Smooth muscle cell (in vitro differentiated cells): ENCODE results near the gene TMED5. TPM values are rescaled to one million over a fixed set of nuclear protein-coding genes. Genes with fewer than 3 reads are reported as not detected.

ENCODE experiments used
- DNase-seq: peaks from one replicate; lab custom pipeline; 2025; ENCODE audit not compliant: unreplicated experiment; lab: John Stamatoyannopoulos, UW
- H2AFZ ChIP-seq: fragments of 200-600 bp; sonication (generic); 2 replicates; pipeline ENCODE4 v1.6.0; 2016; ENCODE audit warnings: antibody characterized with exemption, low read depth, mild to moderate bottlenecking
- H3F3A ChIP-seq: fragments of 200-600 bp; sonication (generic); 2 replicates; pipeline ENCODE4 v1.6.0; 2017; ENCODE audit warnings: antibody characterized with exemption, low read depth
- H3K27ac ChIP-seq: fragments of 200-600 bp; sonication (generic); 2 replicates; pipeline ENCODE4 v1.5.1; 2016; ENCODE audit warnings: low read depth, mild to moderate bottlenecking
- H3K27me3 ChIP-seq: fragments of 200-600 bp; sonication (generic); 2 replicates; pipeline ENCODE4 v1.6.1; 2016; ENCODE audit warnings: low read depth, mild to moderate bottlenecking
- H3K36me3 ChIP-seq: fragments of 200-600 bp; sonication (generic); 2 replicates; pipeline ENCODE4 v1.5.1; 2016; ENCODE audit warnings: low read depth
- H3K4me1 ChIP-seq: fragments of 200-600 bp; sonication (generic); 2 replicates; pipeline ENCODE4 v1.5.1; 2016; ENCODE audit warnings: low read depth
- H3K4me2 ChIP-seq: fragments of 200-600 bp; sonication (generic); 2 replicates; pipeline ENCODE4 v1.6.0; 2016; ENCODE audit warnings: mild to moderate bottlenecking
- H3K4me3 ChIP-seq: fragments of 200-600 bp; sonication (generic); 2 replicates; pipeline ENCODE4 v1.5.1; 2016; ENCODE audit warnings: mild to moderate bottlenecking
- H3K79me2 ChIP-seq: fragments of 200-600 bp; sonication (generic); 2 replicates; pipeline ENCODE4 v1.6.0; 2016; ENCODE audit warnings: low read depth, mild to moderate bottlenecking
- H3K9ac ChIP-seq: fragments of 200-600 bp; sonication (generic); 2 replicates; pipeline ENCODE4 v1.6.0; 2016; ENCODE audit warnings: low read depth
- H3K9me3 ChIP-seq: fragments of 200-600 bp; sonication (generic); replicated peaks from 2 replicates; pipeline ENCODE4 v1.5.1; 2016; ENCODE audit warnings: low read depth
- H4K20me1 ChIP-seq: fragments of 200-600 bp; sonication (generic); 2 replicates; pipeline ENCODE4 v1.6.0; 2016; ENCODE audit warnings: low read depth
- WGBS: methylation state at CpG from one replicate; pipeline ENCODE4 v1.1.7; 2016; ENCODE audit warnings: low lambda C conversion rate; 5-methylcytosine and 5-hydroxymethylcytosine counted together
- polyA plus RNA-seq: library from polyadenylated mRNA; unstranded; fragments of >200 nt; fragmentation: Nextera tagmentation; extraction: Ambion mirVana; gene quantifications from 2 replicates; pipeline ENCODE4 v1.2.1, GENCODE V29; 2016
- total RNA-seq: library from RNA; depleted of rRNA; stranded (reverse); fragments of >200 nt; gene quantifications from 2 replicates; pipeline ENCODE4 v1.2.3, GENCODE V29; 2014
- TF ChIP-seq, protein P1 (sequence below): fragments of 200-600 bp; sonication (generic); IDR thresholded peaks from 2 replicates; pipeline ENCODE4 v1.5.1; 2017; ENCODE audit warnings: borderline replicate concordance, mild to moderate bottlenecking, antibody characterized with exemption; ENCODE audit not compliant: insufficient read depth, poor library complexity, severe bottlenecking

Gene TMED5
- total and polyA plus RNA-seq, 2 experiments from 2014 or later: 26.8 to 61.7 TPM

DNA sequence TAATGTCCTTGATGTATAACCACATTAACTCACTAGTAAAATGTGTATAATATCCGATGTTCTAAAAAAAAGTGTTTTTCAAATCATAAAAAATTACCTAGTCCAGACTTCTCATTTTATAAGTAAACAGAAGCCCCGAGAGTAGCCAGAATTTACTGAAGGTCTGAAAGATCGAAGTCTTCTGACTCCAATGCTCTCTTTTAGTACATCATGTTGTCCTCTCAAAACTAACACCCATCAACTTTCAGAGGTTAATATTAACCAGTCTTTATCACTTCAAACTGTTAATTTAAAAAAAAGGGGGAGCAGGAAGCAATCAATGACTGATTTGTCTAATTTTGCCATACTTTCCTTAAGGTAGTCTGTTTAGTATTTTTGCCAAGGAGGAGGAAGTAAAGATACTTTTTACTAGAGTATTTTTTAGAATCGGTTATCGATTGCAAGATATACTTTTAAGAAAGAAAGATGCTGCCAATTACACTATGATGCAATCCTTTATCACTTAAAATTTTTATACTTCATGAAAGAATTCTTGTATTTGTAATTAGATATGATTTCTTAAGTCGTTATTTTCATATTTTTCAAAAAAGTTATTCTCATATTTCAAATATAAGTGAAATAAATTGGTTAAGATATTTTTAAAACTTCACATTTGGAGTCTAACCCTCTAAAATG, 25.8 kb upstream of the TMED5 start:
- H3K9me3 ChIP-seq: no peaks in the 10 kb centered on the region
- H3F3A ChIP-seq: no peaks in the 10 kb centered on the region
- no peak overlapping the region for H3K4me3 ChIP-seq
- H3K27me3 ChIP-seq: no peaks in the 10 kb centered on the region
- no peak for DNase-seq
- no peak overlapping the region for H3K9ac ChIP-seq
- TF ChIP-seq, protein P1, sequence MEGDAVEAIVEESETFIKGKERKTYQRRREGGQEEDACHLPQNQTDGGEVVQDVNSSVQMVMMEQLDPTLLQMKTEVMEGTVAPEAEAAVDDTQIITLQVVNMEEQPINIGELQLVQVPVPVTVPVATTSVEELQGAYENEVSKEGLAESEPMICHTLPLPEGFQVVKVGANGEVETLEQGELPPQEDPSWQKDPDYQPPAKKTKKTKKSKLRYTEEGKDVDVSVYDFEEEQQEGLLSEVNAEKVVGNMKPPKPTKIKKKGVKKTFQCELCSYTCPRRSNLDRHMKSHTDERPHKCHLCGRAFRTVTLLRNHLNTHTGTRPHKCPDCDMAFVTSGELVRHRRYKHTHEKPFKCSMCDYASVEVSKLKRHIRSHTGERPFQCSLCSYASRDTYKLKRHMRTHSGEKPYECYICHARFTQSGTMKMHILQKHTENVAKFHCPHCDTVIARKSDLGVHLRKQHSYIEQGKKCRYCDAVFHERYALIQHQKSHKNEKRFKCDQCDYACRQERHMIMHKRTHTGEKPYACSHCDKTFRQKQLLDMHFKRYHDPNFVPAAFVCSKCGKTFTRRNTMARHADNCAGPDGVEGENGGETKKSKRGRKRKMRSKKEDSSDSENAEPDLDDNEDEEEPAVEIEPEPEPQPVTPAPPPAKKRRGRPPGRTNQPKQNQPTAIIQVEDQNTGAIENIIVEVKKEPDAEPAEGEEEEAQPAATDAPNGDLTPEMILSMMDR: no peak
- WGBS: 98% methylated on average over 6 of the region's 6 CpGs
- no peaks in the 10 kb centered on the region for H3K79me2 ChIP-seq
- H4K20me1 ChIP-seq: no peaks in the 10 kb centered on the region
- H3K4me2 ChIP-seq: no peak overlapping the region
- no peak overlapping the region for H3K27ac ChIP-seq
- no peaks in the 10 kb centered on the region for H3K4me1 ChIP-seq
- no peak overlapping the region for H2AFZ ChIP-seq
- H3K36me3 ChIP-seq: peaks cover 4% of the 10 kb centered on the region

DNA sequence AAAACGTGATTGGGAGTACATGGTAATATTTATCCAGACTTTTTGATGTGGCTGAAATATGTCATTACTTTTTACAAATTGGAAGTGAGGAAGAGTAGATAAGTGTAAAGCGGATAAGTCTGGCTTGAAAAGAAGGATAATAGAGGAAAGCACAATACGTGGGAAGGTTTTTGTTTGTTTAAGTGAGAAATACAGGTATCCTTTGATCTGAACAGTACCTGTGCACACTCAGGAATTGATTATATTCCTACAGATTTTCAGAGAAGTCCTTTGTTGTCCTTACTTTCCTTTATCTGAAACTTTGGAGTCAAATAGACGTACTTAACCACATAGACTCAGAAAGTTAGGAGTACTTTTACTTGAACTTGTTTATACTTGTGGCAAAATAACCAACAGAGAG, 20.5 kb upstream of the TMED5 start:
- DNase-seq: no peak
- TF ChIP-seq, protein P1: no peak

DNA sequence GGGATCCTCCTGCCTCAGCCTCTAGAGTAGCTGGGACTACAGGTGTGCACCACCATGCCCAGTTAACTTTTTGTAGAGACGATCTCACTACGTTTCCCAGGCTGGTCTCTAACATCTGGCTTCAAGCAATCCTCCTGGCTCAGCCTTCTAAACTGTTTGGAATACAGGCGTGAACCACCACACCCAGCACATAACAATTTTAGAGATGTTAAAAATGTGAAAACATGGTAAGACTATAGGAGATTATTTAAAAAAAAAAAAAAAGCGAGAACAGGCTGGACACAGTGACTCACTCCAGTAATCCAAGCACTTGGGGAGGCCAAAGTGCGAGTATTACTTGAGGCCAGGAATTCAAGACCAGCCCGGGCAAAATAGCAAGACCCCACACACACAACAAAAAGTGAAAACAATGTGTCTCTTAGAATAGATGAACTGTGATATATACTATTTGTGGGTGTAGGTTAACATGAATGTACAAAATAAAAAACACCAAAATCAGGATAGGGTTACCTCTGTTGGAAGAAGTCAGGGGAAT, 19.9 kb upstream of the TMED5 start:
- Histone ChIP-seq H3K9ac (no peak overlapping the region), H3K27ac (no peak overlapping the region), H3K27me3 (no peaks in the 10 kb centered on the region), H3K4me2 (no peak overlapping the region), H3K79me2 (no peaks in the 10 kb centered on the region), H4K20me1 (no peaks in the 10 kb centered on the region), H2AFZ (no peak overlapping the region), H3K4me1 (no peaks in the 10 kb centered on the region), H3K9me3 (no peaks in the 10 kb centered on the region), H3K36me3 (peaks cover 4% of the 10 kb centered on the region), H3K4me3 (no peak overlapping the region), H3F3A (no peaks in the 10 kb centered on the region)
- TF ChIP-seq, protein P1: no peak
- no peak for DNase-seq
- 91% methylated on average over 6 of the region's 6 CpGs for WGBS

More for the DNA sequence above, 20.5 kb upstream of the TMED5 start:
- H2AFZ ChIP-seq: no peak overlapping the region
- no peak overlapping the region for H3K4me3 ChIP-seq
- no peaks in the 10 kb centered on the region for H3K27me3 ChIP-seq
- 94% methylated on average over 4 of the region's 4 CpGs for WGBS
- H3K27ac ChIP-seq: no peak overlapping the region
- no peak overlapping the region for H3K9ac ChIP-seq
- no peak overlapping the region for H3K4me2 ChIP-seq
- peaks cover 4% of the 10 kb centered on the region for H3K36me3 ChIP-seq
- H3K4me1 ChIP-seq: no peaks in the 10 kb centered on the region
- H3K9me3 ChIP-seq: no peaks in the 10 kb centered on the region
- H3F3A ChIP-seq: no peaks in the 10 kb centered on the region
- no peaks in the 10 kb centered on the region for H3K79me2 ChIP-seq
- no peaks in the 10 kb centered on the region for H4K20me1 ChIP-seq

DNA sequence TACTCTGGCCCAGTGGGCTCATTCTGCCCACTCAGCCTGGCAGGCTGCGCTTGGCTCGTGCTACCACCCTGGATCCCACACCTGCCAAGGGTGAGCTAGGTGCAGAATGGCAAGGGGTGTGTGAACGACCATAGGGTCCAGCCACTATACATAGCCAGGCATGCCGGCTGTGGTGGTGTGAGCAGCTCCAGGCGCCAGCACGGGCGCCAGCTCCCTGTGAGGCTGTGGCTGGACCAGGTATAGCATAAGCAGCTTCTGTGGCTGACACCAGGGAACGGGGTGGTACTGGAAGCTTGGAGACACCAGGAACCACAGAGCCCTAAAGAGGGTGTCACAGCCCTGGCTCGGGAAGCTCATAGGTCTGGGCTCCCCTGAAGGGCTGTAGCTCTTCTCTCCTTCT, 18.9 kb upstream of the TMED5 start:
- Histone ChIP-seq H3K4me2 (no peak overlapping the region), H3K27me3 (no peaks in the 10 kb centered on the region), H3K79me2 (no peaks in the 10 kb centered on the region), H2AFZ (no peak overlapping the region), H3K9me3 (no peaks in the 10 kb centered on the region), H3K36me3 (peaks cover 4% of the 10 kb centered on the region), H3K4me3 (no peak overlapping the region), H3K9ac (no peak overlapping the region), H3K4me1 (no peaks in the 10 kb centered on the region), H3F3A (no peaks in the 10 kb centered on the region), H4K20me1 (no peaks in the 10 kb centered on the region), H3K27ac (no peak overlapping the region)
- TF ChIP-seq, protein P1: no peak
- DNase-seq: no peak
- whole genome bisulfite sequencing: 98% methylated on average over 9 of the region's 9 CpGs
